ENCODE results near the gene PDE6H. TPM values are rescaled to one million over a fixed set of nuclear protein-coding genes. Genes with fewer than 3 reads are reported as not detected.

PDE6H gene
- total RNA-seq: not detected in 2 replicates

GRCh38 chr12:14972816-14973215, at the start of gene PDE6H:
TSS of gene PDE6H (plus strand) at chr12:14973042. CDS start at chr12:14978013, 4,971 bp downstream.

GRCh38 chr12:14938301-14938700, 34.5 kb upstream of the PDE6H start, which contains the start of gene ERP27:
TSS of gene ERP27 (minus strand) at chr12:14938537. CDS start at chr12:14938508, 29 bp downstream.

GRCh38 chr12:14961466-14962152, 11.2 kb upstream of the PDE6H start, which contains the start of gene ARHGDIB:
TSS of gene ARHGDIB (minus strand) at chr12:14961601. CDS start at chr12:14950712, 10,889 bp downstream.

Other genes starting within 250 kb of the PDE6H start
- 11.6 and 13.3 TPM in 2 replicates for gene WBP11, start 169.6 kb upstream of the PDE6H start, total RNA-seq
- 0.79 and 0.98 TPM in 2 replicates for gene C12orf60, start 169.4 kb upstream of the PDE6H start, total RNA-seq
- 11.1 and 29.1 TPM in 2 replicates for gene SMCO3, start 158.9 kb upstream of the PDE6H start, total RNA-seq
- gene ART4, start 129.5 kb upstream of the PDE6H start, total RNA-seq: 86.0 and 203 TPM in 2 replicates
- gene MGP, start 87.2 kb upstream of the PDE6H start, total RNA-seq: not detected in 2 replicates
- gene ERP27, start 34.5 kb upstream of the PDE6H start, total RNA-seq: 14.1 and 41.4 TPM in 2 replicates
- gene ARHGDIB, start 11.4 kb upstream of the PDE6H start, total RNA-seq: 81.7 and 223 TPM in 2 replicates
- not detected in 2 replicates for gene RERG, start 248.4 kb downstream of the PDE6H start, total RNA-seq

Data from placental epithelial cell (primary cell).